GM19372 (cell line): ENCODE data around the gene CCDC186.
A peak's percentile ranks its signal among the peaks of the same experiment; 100 is the strongest.
"Not testable (repeated sequence)": the region's sequence is repeated elsewhere in the genome, so short reads cannot be mapped to it uniquely, and the experiment has no call there.

Experiments used
- ATAC-seq: cut with Tn5 transposase; IDR thresholded peaks from one replicate; pipeline ENCODE4 v1.9.1; 2021; ENCODE audit warnings: mild to moderate bottlenecking, low read depth, moderate library complexity; ENCODE audit not compliant: unreplicated experiment

Gene CCDC186

GRCh38 chr10:114175667-114176066 lies 1.7 kb upstream of the CCDC186 start:
- ATAC-seq = no peak

DNA sequence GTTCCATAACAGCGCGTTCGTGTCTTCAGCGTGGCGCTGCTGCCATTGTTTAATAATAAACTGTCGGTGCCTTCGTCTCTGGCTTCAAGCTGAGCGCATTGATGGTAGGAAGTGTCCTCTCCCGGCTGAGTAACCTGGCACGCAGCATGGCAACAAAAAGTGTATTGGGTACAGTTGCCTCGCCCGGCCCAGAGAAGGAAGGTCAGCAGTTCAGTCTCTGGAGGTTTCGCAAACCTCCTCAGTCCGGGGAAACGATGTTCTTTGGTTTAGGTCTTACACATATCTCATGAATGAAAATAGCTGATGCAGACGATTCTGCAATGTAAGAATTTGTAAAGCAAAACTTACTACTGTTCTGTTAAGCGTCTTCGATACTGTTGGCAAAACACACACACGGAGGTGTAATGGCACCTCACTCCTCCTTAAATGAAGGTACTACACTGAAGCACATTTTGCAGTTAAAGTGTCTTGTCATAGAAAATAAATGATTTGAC lies 739 bp upstream of the CCDC186 start:
- no peak for ATAC-seq

DNA sequence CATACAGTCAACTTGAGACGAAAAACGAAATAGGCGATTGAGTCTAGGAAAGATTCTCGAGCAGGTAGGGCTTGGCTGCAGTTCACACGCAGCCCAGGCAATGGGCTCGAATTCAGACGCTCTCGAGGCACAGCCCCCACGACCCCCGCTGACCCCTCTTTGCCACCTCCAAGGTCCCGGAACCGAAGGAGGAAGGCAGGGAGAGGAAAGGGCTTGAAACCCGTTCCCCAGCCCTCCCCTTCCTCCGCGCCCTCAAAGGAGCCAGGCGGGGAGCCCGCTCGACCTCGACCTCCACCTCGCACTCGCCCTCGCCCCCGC lies 441 bp downstream of the CCDC186 start:
- no peak for ATAC-seq

- no peak for ATAC-seq
Observed at GRCh38 chr10:114172776-114173602, 1.0 kb downstream of the CCDC186 start.

GRCh38 chr10:114172216-114172615 lies 1.8 kb downstream of the CCDC186 start:
- ATAC-seq = no peak

- no peak for ATAC-seq
Observed at GRCh38 chr10:114168450-114169009, 5.5 kb downstream of the CCDC186 start.

- ATAC-seq = no peak
Observed at GRCh38 chr10:114167985-114168384, 6.0 kb downstream of the CCDC186 start.

- ATAC-seq = no peak
Observed at GRCh38 chr10:114166494-114166893, 7.5 kb downstream of the CCDC186 start.

DNA sequence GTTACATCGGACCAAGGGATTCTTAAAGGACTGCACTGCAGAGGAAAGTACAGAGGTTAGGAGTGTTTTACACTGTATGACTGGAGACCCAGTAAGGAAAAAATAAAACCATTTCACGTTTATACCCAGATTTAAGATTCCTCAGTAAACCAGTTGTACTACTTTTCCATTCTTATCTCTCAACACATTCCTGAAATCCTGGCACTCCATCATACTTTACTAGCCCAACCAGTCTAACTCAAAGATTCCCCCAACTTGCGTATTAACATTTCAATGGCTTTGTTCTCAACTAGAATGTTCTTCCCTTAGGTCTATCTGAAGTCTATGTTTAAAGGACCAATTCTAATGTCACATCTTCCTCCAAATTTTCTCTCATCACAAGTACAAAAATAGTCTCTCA lies 8.0 kb downstream of the CCDC186 start:
- ATAC-seq = no peak

GRCh38 chr10:114163062-114163461 lies 10.9 kb downstream of the CCDC186 start:
- ATAC-seq = no peak

GRCh38 chr10:114157912-114158311 lies 16.1 kb downstream of the CCDC186 start:
- ATAC-seq = no peak

- no peak for ATAC-seq
Observed at GRCh38 chr10:114151892-114152291, 22.1 kb downstream of the CCDC186 start.

GRCh38 chr10:114151486-114151885 lies 22.5 kb downstream of the CCDC186 start:
- no peak for ATAC-seq

DNA sequence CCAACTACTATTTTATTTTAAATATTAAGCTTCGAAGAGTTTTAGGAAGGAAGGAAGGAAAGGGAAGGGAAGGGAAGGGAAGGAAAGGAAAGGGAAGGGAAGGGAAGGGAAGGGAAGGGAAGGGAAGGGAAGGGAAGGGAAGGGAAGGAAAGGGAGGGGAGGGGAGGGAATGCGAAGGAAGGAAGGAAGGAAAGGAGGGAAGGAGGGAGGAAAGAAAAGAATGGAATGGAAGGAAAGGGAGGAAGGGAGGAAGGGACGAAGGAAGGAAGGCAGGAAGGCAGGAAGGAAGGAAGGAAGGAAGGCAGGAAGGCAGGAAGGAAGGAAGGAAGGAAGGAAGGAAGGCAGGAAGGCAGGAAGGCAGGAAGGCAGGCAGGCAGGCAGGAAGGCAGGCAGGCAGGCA lies 24.5 kb downstream of the CCDC186 start:
- not testable (repeated sequence) for ATAC-seq

DNA sequence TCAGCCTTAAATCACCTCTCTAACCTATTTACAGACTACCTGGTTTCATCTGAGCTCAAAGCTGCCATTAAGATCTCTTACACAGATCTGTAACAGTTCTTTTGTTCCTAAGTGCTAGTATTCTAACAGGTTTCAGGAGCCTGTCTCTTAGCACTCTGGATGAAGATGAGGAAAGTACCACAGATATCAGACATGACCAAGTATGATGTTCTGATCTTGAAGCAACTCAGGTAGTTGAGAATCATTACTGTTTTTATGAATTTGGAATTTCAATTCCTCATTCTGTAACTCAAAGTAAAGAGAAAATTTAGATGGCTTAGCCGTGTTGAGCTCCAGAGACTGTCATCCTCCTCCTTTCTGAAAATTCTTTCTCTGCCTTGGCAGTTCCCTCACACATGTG lies 30.8 kb downstream of the CCDC186 start:
- ATAC-seq = no peak

DNA sequence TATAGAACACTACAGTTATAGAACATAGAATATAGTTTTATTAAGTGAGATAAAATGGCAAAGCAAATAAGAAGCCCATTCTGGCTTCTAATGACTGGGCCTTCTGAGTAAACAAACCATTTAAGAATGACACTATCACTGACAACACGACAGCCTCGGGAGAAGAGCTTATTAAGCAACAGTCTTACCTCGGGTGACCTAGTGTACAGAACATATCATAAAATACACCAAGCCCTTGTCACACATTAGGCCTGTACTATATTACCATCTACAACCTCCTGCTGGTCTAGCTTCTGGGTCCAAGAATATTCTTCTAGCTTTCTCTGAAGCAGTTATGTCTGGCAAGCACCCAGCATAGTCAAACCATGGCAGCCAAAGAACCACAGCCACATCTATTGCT lies 32.0 kb downstream of the CCDC186 start:
- ATAC-seq = no peak

GRCh38 chr10:114140827-114141226 lies 33.2 kb downstream of the CCDC186 start:
- ATAC-seq = not testable (repeated sequence)

DNA sequence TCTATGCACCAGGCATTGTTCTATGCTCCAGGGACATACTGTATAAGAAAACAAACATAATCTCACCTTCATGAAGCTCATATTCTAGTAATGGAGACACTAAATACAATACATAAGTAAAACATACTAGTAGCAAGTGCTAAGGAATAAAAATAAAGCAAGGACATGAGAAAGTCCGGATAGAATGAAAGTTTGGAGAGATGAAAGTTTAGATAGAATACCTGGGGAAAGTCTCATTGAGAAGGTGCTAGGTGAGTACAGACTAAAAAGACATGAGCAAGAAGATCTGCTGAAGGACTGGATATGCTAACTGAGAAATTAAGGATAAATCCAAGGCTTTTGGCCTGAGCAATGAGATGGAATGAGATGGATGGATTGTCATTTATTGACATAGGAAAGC lies 34.0 kb downstream of the CCDC186 start:
- ATAC-seq = no peak

DNA sequence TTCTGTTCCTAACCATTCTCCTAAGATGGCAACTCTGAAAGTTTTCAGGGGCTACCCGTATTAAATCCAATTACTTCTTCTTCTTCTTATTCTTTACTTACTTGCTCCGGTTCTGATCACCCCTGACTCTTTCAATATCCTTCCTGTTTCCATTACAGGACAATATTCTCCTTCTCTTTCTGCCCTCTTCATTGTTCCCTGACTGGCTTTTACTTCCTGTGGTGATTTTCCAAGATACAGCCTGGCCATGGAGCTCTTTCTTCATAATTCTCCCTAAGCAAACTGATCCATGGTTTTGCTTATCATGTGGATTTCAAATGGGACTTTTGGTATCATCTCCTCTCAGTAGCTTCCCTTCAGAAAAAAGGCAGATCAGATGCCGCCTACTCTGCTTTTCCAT lies 35.4 kb downstream of the CCDC186 start:
- ATAC-seq = no peak

GRCh38 chr10:114135476-114135875 lies 38.5 kb downstream of the CCDC186 start:
- no peak for ATAC-seq

GRCh38 chr10:114131094-114131493 lies 42.9 kb downstream of the CCDC186 start:
- peak; percentile 81 for ATAC-seq

GRCh38 chr10:114121031-114121430 lies 53.0 kb downstream of the CCDC186 start:
- ATAC-seq = no peak
